Endodermal cell (in vitro differentiated cells): ENCODE results near the gene FBXW4. TPM values are rescaled to one million over a fixed set of nuclear protein-coding genes. Genes with fewer than 3 reads are reported as not detected.

Source experiments
- DNase-seq: peaks from one replicate; pipeline ENCODE4 v3.0.0-alpha.2; 2017
- H3K27ac ChIP-seq: 2 replicates; pipeline ENCODE4 v1.5.1; 2013; ENCODE audit warnings: mild to moderate bottlenecking, low read depth, low read length, moderate library complexity
- H3K27me3 ChIP-seq: 2 replicates; pipeline ENCODE4 v1.6.1; 2013; ENCODE audit warnings: mild to moderate bottlenecking, low read length, moderate library complexity; ENCODE audit not compliant: insufficient read depth, control insufficient read depth, poor library complexity, severe bottlenecking
- H3K36me3 ChIP-seq: 2 replicates; pipeline ENCODE4 v1.7.0; 2013; ENCODE audit warnings: mild to moderate bottlenecking, low read length, moderate library complexity; ENCODE audit not compliant: control insufficient read depth, insufficient read depth
- H3K4me1 ChIP-seq: one replicate; pipeline ENCODE4 v1.7.0; 2013; ENCODE audit warnings: low read length; ENCODE audit not compliant: control insufficient read depth, insufficient read depth
- H3K4me3 ChIP-seq: 2 replicates; pipeline ENCODE4 v1.5.1; 2013; ENCODE audit warnings: mild to moderate bottlenecking, low read length, moderate library complexity
- H3K9ac ChIP-seq: 2 replicates; pipeline ENCODE4 v1.6.1; 2013; ENCODE audit warnings: mild to moderate bottlenecking, low read length, moderate library complexity; ENCODE audit not compliant: poor library complexity, severe bottlenecking; ENCODE audit errors: extremely low read depth
- H3K9me3 ChIP-seq: 2 replicates; pipeline ENCODE4 v1.6.1; 2013; ENCODE audit warnings: mild to moderate bottlenecking, low read length, moderate library complexity; ENCODE audit not compliant: control insufficient read depth
- H3K27ac Mint-ChIP-seq: 2 replicates; pipeline ENCODE4 v1.8.0; 2020; ENCODE audit warnings: mixed read lengths
- H3K27me3 Mint-ChIP-seq: 2 replicates; pipeline ENCODE4 v1.8.0; 2021; ENCODE audit warnings: mild to moderate bottlenecking, mixed read lengths; ENCODE audit not compliant: insufficient read depth
- H3K36me3 Mint-ChIP-seq: 2 replicates; pipeline ENCODE4 v1.8.0; 2020; ENCODE audit warnings: low read depth, mixed read lengths
- H3K4me1 Mint-ChIP-seq: 2 replicates; pipeline ENCODE4 v1.8.0; 2020; ENCODE audit warnings: mixed read lengths
- H3K4me3 Mint-ChIP-seq: 2 replicates; pipeline ENCODE4 v1.8.0; 2020; ENCODE audit warnings: mild to moderate bottlenecking, moderate library complexity, mixed read lengths
- H3K9me3 Mint-ChIP-seq: 2 replicates; pipeline ENCODE4 v1.8.0; 2020; ENCODE audit warnings: mild to moderate bottlenecking, mixed read lengths
- CTCF ChIP-seq: fragments of 200-600 bp; sonication (generic); conservative IDR thresholded peaks from 2 replicates; pipeline ENCODE4 v1.5.0; 2021; ENCODE audit warnings: antibody characterized with exemption, mild to moderate bottlenecking
- WGBS, 2 experiments: methylation state at CpG; one replicate each; pipeline versions ENCODE4 v1.1.5 to v1.1.7; 2013; ENCODE audit warnings: missing lambda C conversion rate in 2 of 2, mixed read lengths in 1 of 2; ENCODE audit not compliant: insufficient coverage in 1 of 2, insufficient read length in 1 of 2; 5-methylcytosine and 5-hydroxymethylcytosine counted together
- total RNA-seq, 2 donors: library from RNA; stranded (reverse); fragmentation: NEBNext Ultra II Directional in 1 of 2; extraction: Animal tissue kit (Norgen Biotek cat#: 25700) in 1 of 2; gene quantifications; 2 replicates in 1 of 2; 3 replicates in 1 of 2; pipeline ENCODE4 v1.2.1, GENCODE V29; 2021

The FBXW4 gene
- total RNA-seq, 2 donors from 2014 or later, result 63.8 to 70.9 TPM

- peak overlapping the region; percentile 88 for H3K4me3 Mint-ChIP-seq
- no peaks in the 10 kb centered on the region for H3K27me3 Mint-ChIP-seq
- H3K27ac ChIP-seq, result no peak overlapping the region
- no peaks in the 10 kb centered on the region for H3K9me3 Mint-ChIP-seq
- WGBS, 2 experiments, result 85 to 87% methylated on average over 5 to 10 of the region's 10 CpGs
- no peaks in the 10 kb centered on the region for H3K27me3 ChIP-seq
- H3K4me1 Mint-ChIP-seq, result peaks cover 19% of the 10 kb centered on the region
- peaks cover 14% of the 10 kb centered on the region for H3K4me1 ChIP-seq
- H3K9me3 ChIP-seq, result no peaks in the 10 kb centered on the region
- peaks cover 4% of the 10 kb centered on the region for H3K36me3 ChIP-seq
- peak overlapping the region; percentile 87 for H3K4me3 ChIP-seq
- peak overlapping the region; percentile 52 for H3K27ac Mint-ChIP-seq
- DNase-seq, result no peak
- no peak for TF ChIP-seq CTCF
- no peak overlapping the region for H3K9ac ChIP-seq
- peaks cover 2% of the 10 kb centered on the region for H3K36me3 Mint-ChIP-seq
Measured at GRCh38 chr10:101695404-101695890, 477 bp upstream of the FBXW4 start.

GRCh38 chr10:101693978-101694673 is 844 bp downstream of the FBXW4 start:
- Mint-ChIP-seq H3K36me3 (no peaks in the 10 kb centered on the region), H3K9me3 (no peaks in the 10 kb centered on the region), H3K4me3 (peak overlapping the region; percentile 88), H3K4me1 (peaks cover 32% of the 10 kb centered on the region), H3K27me3 (no peaks in the 10 kb centered on the region), H3K27ac (peak overlapping the region; percentile 97)
- Histone ChIP-seq H3K4me1 (peaks cover 24% of the 10 kb centered on the region), H3K9me3 (no peaks in the 10 kb centered on the region), H3K27ac (peak overlapping the region; percentile 71), H3K9ac (peak overlapping the region; percentile 67), H3K36me3 (no peaks in the 10 kb centered on the region), H3K4me3 (peak overlapping the region; percentile 87), H3K27me3 (no peaks in the 10 kb centered on the region)
- TF ChIP-seq CTCF, result no peak
- DNase-seq, result no peak
- WGBS, 2 experiments, result 0% methylated on average over 23 to 63 of the region's 63 CpGs

GRCh38 chr10:101693651-101693977 is 1.4 kb downstream of the FBXW4 start:
- peak overlapping the region; percentile 71 for H3K27ac ChIP-seq
- Mint-ChIP-seq H3K4me3 (peak overlapping the region; percentile 88), H3K4me1 (peaks cover 33% of the 10 kb centered on the region), H3K9me3 (no peaks in the 10 kb centered on the region), H3K36me3 (no peaks in the 10 kb centered on the region), H3K27me3 (no peaks in the 10 kb centered on the region), H3K27ac (peak overlapping the region; percentile 96)
- peaks cover 27% of the 10 kb centered on the region for H3K4me1 ChIP-seq
- no peaks in the 10 kb centered on the region for H3K9me3 ChIP-seq
- peak overlapping the region; percentile 67 for H3K9ac ChIP-seq
- no peak for DNase-seq
- 13 to 32% methylated on average over 3 to 4 of the region's 4 CpGs for whole genome bisulfite sequencing, 2 experiments
- H3K36me3 ChIP-seq, result no peaks in the 10 kb centered on the region
- peak overlapping the region; percentile 87 for H3K4me3 ChIP-seq
- no peak for TF ChIP-seq CTCF
- H3K27me3 ChIP-seq, result no peaks in the 10 kb centered on the region
